Dedifferentiated amniotic fluid mesenchymal stem cell (primary cell): ENCODE measurements around the gene CENPB.
A peak's percentile ranks its signal among the peaks of the same experiment; 100 is the strongest.
"Not testable (repeated sequence)": the region's sequence is repeated elsewhere in the genome, so short reads cannot be mapped to it uniquely, and the experiment has no call there.

ENCODE experiments used
- DNase-seq: peaks from one replicate; pipeline ENCODE4 v3.0.0-alpha.2; 2016; ENCODE audit errors: extremely low spot score

Gene CENPB, protein sequence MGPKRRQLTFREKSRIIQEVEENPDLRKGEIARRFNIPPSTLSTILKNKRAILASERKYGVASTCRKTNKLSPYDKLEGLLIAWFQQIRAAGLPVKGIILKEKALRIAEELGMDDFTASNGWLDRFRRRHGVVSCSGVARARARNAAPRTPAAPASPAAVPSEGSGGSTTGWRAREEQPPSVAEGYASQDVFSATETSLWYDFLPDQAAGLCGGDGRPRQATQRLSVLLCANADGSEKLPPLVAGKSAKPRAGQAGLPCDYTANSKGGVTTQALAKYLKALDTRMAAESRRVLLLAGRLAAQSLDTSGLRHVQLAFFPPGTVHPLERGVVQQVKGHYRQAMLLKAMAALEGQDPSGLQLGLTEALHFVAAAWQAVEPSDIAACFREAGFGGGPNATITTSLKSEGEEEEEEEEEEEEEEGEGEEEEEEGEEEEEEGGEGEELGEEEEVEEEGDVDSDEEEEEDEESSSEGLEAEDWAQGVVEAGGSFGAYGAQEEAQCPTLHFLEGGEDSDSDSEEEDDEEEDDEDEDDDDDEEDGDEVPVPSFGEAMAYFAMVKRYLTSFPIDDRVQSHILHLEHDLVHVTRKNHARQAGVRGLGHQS

DNA sequence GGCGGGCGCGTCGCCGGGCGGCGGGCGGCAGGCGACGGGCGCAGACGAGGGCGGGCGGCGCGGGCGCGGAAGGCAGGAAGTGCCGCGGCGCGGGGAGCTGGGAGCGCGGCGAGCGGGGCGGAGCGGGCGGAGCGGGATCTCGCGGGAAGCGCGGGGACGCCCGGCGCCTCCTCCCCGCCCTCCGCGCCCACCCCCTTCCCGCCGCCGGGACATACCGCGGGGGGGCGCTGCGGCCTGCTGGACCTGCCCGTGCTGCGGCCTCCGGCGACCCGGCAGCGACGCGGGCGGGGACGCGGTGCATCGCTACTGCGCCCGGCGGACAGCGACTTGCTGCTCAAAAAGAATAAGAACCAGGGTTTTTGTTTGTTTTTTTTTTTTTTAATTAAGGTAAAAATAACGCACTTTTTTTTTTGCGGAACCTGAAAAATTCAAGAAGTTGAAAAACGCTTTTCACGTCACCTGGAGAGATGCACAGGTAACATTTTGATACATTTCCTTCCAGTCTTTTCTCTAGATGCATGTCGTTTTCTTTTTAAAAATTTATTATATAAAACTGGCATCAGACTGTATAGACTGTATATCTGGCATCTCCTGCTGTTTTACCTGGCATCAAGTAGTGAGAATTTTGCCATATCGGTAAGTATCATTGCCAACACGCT is at the start of gene CENPB:
Gene CENPB, minus strand, starts transcription at position 76 of the 659 bp plus-strand sequence. CDS start 257 bp downstream, outside the sequence.
- peak; percentile 82 for DNase-seq

DNA sequence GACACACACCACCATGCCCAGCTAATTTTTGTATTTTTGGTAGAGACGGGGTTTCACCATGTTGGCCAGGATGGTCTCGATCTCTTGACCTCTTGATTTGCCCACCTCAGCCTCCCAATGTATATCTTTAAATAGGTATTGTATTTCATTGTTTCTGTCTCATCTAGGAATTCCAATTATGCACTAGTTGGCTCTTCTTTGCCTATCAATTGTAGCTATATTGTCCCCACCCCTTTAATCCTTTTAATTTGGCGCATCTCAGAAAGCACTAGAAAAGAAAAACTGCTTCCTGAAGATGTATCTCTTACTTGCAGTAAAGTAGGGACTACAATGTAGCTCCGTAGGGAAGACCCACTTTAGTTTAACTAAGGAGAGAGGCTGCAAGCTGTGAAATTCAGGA is 49.6 kb upstream of the CENPB start:
- DNase-seq, result no peak

DNA sequence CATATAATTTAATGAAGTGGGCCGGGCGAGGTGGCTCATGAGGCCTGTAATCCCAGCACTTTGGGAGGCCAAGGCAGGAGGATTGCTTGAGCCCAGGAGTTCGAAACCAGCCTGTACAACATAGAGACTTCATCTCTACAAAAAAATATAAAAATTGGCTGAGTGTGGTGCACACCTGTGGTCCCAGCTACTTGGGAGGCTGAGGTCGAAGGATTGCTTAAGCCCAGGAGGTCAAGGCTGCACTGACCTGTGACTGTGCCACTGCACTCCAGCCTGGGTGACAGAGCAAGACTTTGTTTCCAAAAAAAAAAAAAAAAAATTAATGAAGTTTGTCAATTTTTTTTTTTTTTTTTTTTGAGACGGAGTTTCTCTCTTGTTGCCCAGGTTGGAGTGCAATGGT is 43.4 kb upstream of the CENPB start:
- DNase-seq, result not testable (repeated sequence)

DNA sequence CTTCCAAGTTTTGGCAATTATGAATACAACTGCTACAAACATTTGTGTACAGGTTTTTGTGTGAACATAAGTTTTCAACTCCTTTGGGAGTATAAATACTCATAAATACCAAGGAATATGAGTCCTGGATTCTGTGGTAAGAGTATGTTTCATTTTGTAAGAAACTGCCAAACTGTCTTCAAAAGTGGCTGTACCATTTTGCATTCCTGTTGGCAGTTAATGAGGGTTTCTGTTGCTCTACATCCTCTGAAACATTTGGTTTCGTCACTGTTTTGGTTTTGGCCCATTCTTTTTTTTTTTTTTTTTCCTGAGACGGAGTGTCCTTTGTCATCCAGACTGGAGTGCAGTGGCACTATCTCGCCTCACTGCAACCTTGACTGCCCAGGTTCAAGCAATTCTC is 42.3 kb upstream of the CENPB start:
- DNase-seq, result no peak

DNA sequence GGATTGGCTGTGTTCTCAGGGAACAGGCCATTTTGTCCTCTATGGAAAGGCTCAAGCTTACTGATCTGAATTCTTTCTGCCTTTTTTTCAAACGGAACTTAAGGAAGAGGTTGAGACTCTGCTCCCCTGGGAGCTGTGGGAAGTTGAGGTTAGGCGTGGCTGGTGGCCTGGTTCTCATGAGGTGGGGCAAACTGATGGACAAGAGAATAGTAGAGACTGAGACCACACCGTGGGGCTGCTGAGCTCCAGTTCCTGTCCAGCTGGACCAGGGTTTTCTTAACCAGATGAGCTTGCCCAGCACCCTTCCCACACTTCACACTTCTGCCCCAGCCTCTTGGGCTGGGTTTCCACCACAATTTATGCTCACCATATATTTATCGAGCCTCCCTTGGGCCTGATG is 39.9 kb upstream of the CENPB start:
- no peak for DNase-seq

DNA sequence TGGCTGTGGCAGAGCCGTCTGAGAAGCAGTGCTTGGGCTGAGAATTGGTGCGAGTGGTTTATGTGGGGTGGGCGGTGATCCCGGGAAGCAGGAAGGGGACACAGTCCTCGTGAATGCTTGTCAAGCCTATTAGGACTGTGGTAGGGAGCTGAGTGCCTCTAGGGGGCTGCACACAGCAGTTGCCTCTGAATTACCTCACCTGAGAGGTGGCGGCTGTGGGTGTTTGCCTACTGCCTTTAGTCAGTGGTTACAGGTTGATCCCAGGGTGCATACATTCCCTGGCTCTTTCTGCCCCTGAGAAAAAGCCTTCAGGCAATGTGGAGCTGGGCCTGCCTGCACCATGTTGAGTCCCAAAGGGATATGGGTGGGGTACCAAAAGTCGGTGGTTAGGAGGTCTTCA is 39.0 kb upstream of the CENPB start:
- no peak for DNase-seq

DNA sequence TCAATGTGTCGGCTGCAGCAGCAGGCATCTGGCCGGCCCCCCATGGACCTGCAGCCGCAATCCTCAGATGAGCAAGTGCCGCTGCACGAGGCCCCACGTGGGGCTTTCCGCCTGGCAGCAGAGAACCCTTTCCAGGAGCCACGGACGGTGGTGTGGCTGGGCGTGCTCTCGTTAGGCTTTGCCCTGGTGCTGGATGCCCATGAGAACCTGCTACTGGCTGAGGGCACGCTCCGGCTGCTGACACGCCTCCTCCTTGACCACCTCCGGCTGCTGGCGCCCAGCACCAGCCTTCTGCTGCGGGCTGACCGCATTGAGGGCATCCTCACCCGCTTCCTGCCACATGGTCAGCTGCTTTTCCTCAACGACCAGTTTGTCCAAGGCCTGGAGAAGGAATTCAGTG is 37.3 kb upstream of the CENPB start:
- no peak for DNase-seq

DNA sequence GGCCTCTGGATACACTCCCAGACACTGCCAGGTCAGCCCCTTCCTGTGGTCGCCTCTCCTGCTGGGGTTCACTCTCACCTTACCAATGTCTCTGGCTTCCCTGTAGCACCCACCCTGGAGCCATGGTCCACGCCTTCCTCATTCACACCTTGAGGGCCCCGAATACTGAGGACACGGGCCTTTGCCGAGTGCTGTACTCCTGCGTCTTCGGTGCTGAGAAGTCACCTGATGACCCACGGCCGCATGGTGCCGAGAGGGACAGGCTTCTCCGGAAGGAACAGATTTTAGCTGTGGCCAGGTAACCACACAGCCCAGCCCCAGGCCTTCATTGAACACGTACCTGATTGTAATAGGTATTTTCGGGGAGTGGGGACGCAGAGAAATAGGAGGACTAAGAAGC is 35.5 kb upstream of the CENPB start:
- no peak for DNase-seq

DNA sequence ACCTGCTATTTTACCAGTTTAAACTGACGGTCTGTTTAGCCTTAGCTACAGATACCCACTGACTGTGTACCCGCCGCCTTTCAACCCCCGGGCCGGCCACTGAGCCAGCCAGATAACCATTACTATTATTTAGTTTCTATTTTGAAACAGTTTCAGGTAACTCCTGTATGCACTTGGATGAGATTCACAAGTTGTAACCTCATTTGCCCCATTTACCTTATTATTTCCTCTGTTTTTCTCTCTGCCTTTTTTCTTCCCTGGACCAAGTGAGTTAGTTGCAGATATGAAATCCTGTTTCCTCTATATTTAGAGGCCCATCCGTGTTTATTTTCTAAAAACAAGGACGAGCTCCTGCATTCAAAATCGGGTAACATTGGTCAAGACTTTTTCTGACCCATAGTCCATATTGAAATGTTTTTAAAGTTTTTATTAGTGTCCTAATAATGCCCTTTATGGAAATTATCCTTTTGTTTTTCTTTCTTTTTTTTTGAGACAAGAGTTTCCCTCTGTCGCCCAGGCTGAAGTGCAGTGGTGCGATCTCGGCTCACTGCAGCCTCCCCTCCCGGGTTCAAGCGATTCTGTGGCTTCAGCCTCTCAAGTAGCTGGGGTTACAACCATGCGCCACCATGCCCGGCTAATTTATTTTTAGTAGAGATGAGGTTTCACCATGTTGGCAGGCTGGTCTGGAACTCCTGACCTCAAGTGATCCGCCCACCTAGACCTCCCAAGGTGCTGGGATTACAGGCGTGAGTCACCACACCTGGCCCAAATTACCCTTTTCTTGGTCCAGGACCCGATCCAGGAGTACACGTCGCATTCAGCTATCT is 34.6 kb upstream of the CENPB start:
- no peak for DNase-seq

DNA sequence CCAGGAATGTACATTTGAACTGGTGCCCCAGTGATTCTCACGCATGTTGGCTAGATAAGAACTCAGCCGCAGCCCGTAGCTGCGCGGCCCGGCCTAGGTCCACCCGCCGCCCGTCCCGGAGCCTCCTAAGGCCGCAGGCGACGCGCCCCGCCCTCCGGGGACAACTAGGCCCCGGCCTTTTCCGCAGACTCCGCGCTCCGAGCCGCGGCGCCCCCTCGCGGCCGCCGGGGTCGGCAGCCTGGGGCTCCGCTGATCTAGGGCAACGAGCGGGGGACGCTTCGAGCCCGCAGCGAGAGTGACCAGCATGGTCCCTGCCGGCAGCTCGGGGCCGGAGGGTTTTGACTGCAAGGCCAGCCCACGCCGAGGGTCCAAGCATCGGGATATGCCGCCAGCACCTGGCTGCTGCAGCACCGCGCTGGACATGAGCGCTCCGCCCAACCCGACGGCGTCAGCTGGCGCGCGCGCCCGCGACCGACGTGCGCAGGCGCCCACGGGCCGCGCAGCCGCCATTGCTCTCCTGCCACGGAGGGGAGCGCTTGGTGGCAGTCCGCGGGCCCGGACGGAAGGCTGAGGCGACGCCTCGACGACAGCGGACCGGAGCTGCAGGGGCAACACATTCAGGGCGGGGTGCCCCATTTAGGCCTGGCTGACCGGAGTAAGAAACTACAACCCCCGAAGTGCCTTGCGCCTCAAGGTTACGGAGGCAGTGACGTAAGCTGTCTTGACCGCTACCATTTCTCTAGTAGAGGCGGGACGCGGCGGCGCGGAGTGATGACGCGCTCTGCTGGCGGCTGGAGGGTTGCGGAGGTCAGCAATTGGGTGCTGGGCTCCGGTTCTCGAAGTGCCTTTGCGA is 33.7 kb upstream of the CENPB start, which contains the start of gene AP5S1:
Gene AP5S1, plus strand, starts transcription at position 500 of the 853 bp plus-strand sequence. CDS start 1,571 bp downstream, outside the sequence.
- DNase-seq, result peak; percentile 93

DNA sequence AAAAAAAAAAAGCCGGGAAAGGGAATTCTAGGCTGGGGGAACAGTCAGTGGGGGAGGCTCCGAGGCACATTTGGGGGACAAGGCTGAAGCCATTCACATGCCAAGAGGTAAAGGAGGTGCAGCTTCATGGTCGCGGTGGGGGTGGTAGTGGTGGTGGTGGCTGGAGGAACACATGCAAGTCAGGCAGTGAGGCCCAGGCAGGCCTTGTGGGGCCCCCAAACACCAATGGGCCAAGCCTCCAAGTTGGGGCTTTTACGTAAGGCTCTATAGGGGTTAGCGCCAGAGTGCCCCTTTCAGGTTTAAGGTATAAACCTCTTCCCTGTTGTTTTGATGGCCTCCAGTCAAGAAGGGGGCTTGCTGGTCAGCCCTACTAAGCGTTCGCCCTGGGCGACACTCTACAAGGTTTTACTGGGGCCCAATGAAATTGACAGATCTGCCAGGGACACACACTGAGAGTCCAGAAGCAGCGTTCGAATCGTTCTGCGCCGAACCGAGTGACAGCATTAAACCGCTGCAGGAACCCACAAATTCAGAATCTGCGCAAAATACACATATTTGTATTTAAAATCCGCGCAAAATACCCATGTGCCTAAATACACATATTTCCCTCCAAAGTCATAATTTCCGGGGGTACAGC is 33.0 kb upstream of the CENPB start:
- no peak for DNase-seq

DNA sequence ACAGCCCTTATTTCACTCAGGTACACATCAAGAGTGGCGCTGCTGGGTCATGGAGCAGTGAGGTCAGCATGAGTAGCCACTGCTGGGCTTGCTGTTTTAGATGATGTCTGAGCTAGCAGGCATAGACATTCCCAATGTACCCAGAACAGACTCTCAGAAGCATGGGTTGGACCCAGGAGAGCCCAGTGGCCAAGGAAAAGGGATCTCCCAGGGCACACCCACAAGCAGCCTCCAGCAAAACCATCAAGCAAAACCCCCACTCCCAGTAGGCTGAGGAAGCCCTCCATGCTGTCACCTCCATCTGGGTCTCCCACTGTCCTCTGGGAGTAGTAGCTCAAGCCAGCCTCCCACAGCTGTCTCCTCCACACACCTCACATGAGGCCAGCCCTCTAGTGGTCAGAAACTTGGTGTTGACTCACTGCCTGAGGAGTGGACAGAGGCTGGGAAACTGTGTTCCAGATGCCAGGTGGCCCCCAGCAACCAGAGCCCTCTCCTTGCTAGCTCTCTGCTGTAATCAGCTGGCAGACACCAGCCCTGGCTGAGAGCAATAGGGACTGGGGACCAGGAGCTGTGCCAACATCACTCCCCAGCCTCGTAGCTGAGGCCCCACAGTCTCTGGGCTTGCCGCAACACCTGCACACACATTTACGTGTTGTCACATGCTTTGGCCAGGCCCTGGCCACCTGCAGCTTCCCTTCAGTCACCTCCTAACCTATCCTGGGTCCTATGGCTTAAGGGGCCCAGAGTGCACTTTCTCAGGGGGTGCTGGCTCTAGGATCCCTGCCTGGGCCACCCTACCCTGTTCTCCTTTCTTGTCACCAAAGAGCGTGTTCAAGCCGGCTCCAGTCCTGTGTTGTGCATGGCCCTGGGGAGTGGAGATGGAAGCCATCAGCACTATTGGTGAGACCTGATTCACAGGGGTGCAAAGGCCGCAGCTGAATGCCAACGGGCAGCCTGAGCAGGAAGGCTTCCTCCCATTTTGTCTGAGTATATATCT is 31.9 kb upstream of the CENPB start:
- peak; percentile 67 for DNase-seq

DNA sequence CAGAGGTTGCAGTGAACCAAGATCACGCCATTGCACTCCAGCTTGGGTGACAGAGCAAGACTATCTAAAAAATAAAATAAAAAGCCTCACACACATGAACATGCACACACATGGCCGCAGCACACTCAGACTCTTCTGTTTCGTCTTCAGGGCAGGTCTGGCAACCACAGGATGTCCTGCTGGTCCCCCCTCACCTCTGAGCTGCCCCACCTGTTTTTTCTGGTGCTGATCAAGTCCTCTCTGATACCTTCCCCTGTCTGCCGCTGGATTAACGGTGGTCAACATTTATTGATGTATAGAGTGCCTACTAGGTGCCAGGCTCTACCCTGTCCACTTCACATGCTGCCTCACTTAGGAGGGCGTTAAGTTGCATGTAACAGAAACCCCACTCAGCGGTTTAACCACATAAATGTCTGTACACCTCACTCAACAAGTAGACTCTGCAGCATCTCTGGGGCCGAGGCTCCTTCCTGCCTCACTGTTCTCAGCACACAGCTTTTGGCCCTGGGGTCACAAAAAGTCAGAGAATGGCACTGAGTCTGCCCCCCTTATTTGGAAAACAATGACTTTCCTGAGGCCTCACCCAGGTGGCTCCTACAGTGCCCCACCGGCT is 29.3 kb upstream of the CENPB start:
- no peak for DNase-seq

DNA sequence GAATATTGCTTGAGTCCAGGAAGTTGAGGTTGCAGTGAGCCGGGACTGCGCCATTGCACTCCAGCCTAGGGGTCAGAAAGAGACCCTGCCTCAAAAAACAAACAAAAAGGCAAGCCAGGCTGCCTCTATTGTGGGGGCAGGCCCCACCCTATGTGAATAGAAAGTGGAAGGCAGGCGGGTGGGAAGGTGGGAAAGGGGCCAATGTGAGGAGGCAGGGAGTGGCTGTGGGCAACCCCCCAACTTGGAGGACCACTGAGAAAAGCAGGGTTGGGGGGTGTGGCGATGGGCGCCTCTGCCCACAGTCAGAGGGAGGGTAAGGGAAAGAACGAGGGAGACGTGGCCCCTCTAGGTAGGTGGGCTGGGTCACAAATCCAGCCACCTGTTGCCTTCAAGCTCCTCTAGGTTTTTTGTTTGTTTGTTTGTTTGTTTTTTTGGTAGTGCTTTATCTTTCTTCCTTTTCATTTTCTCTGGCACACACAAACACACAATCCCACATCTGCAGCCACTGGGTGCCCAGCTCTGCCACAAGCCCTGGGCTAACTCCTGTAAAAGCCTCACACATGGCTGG is 28.5 kb upstream of the CENPB start:
- DNase-seq, result no peak

DNA sequence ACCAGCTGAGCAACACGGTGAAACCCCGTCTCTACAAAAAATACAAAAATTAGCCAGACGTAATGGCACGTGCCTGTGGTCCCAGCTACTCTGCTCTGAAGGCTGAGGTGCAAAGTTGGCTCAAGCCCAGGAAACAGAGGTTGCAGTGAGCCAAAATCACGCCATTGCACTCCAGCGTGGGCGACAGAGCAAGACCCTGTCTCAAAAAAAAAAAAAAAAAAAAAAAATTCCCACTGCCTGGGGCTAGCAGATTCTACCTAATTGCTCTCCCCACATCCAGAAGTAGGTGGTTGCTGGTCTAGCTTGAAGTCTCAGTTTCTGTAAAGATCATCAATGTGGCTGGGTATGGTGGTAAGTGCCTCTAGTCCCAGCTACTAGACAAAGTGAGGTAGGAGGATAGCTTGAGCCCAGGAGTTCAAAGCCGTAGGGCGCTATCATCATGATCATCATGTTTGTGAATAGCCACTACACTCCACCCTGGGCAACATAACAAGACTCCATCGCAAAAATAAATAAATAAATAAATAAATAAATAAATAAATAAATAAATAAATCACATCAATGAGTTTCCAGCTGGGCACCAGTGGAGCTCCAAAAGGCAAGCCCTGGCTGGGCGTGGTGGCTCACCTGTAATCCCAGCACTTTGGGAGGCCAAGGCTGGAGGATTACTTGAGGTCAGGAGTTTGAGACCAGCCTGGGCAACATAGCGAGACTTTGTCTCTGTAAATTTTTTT is 27.5 kb upstream of the CENPB start:
- no peak for DNase-seq

DNA sequence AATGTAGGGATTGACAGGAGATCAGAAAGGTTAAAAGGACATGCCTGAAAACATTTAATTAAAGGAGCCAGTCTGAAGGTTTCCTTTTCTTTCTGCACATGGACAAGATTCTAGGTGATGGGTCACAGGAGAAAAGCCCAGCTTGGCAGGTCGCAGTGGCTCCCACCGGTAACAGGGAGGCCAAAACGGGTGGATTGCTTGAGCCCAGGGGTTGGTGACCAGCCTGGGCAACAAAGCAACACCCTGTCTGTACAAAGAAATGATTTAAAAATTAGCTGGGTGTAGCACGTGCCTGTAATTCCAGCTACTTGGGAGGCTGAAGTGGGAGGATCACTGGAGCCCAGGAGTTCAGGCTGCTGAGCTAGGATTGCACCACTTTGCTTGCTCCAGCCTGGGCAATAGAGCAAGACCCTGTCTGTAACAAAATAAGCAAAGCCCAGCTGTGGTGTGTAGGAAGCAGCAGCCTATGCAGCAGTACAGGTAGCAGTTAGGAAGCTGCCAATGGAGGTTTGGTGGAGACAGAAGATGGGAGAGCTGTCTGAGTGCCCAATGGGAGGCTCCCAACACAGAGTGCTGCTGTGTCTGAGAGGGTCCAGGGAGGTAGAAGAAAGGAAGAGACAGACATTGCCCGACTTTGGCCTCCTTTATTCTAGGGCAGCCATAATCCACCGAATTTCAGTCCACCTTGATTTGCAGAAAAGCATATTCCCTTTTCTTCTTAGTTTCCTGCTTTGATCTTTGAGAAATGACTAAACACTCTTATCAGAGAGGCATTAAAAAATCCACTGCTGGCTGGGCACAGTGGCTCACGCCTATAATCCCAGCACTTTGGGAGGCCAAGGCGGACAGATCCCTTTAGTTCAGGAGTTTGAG is 26.7 kb upstream of the CENPB start:
- no peak for DNase-seq

DNA sequence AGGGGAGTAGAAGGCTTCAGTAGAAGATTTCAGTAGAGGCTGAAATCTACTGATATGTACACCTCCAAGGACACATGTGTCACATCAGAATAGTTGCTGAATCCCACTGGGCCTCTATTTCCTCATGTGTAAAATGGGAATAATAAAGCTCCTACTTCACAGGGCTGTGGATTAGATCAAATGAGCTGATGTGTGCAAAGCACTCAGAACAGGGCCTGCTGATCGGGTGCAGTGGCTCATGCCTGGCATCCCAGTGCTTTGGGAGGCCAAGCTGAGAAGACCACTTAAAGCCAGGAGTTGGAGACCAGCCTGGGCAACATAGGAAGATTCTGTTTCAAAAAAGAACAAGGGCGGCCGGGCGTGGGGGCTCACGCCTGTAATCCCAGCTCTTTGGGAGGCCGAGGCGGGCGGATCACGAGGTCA is 25.7 kb upstream of the CENPB start:
- no peak for DNase-seq
